Forelimb muscle (tissue), 1 donor: Measurements from ENCODE around the gene FAM98C. TPM values are rescaled to one million over a fixed set of nuclear protein-coding genes. Genes with fewer than 3 reads are reported as not detected.
"Not testable (repeated sequence)": the region's sequence is repeated elsewhere in the genome, so short reads cannot be mapped to it uniquely, and the experiment has no call there.

Experiments used
- DNase-seq: peaks from one replicate; pipeline ENCODE4 v3.0.0-alpha.2; 2013; ENCODE audit warnings: low read depth
- polyA plus RNA-seq: library from polyadenylated mRNA; unstranded; fragments of 120-200 nt; gene quantifications from one replicate; pipeline ENCODE4 v1.2.1, GENCODE V29; 2013; ENCODE audit not compliant: insufficient read length

The FAM98C gene
- polyA plus RNA-seq, 1 donor = 9.5 TPM

DNA sequence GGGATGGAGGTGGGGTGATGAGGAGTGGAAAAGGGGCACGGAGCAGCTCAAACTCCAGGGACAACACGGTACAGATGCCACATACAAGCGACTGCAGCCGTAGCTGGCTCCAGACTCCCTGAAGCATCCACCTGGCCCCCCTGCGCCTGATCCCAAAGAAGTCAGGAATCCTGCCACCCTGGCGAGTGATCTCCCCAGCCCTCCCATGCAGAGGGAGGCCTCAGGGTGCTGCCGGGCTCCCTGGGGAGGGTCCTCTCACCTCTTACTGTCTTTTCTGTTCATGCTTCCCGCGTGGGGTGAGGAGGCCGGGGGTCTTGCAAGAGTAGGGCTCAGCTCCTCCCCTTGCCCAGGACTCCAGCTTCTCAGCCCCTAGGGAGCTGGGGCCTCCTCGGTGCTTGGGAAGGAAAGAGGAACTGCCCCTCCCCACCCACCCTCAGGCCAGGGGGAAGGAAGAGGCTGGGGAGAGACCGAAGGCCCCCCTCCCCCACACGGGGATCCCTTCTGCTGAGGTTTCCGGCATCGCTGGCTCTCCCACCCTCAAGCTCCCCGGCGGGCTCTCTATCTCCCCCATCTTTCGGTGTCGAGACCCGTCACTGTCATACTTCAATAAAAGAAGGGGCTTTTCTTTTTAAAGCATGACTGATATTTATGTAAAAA, 23.0 kb downstream of the FAM98C start, which contains the start of gene RASGRP4:
RASGRP4 (minus strand) TSS at position 410 of the 657 bp plus-strand sequence; CDS start at position 282, 128 bp downstream.
- no peak for DNase-seq

DNA sequence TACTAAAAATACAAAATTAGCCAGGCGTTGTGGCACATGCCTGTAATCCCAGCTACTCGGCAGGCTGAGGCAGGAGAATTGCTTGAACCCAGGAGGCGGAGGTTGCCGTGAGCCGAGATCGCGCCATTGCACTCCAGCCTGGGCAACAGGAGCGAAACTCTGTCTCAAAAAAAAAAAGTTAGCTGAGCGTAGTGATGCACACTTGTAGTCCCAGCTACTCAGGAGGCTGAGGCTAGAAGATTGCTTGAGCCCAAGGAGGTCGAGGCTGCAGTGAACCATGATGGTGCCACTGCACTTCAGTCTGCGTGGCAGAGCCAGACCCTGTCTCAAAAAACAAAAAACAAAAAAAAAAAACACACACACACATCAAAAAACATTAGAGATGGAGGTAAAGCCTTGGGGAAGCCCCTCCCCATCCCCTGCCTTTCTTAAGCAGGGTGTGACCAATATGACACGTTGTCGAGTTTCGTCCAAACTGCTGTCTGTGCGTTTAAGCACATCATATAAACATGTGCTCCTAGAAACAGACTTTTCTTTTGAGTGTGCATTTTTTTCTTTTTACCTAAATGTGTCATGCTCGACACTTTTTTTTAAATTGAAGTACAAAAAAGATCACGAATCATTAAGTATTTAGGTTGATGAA, 24.3 kb downstream of the FAM98C start:
- DNase-seq = not testable (repeated sequence)

DNA sequence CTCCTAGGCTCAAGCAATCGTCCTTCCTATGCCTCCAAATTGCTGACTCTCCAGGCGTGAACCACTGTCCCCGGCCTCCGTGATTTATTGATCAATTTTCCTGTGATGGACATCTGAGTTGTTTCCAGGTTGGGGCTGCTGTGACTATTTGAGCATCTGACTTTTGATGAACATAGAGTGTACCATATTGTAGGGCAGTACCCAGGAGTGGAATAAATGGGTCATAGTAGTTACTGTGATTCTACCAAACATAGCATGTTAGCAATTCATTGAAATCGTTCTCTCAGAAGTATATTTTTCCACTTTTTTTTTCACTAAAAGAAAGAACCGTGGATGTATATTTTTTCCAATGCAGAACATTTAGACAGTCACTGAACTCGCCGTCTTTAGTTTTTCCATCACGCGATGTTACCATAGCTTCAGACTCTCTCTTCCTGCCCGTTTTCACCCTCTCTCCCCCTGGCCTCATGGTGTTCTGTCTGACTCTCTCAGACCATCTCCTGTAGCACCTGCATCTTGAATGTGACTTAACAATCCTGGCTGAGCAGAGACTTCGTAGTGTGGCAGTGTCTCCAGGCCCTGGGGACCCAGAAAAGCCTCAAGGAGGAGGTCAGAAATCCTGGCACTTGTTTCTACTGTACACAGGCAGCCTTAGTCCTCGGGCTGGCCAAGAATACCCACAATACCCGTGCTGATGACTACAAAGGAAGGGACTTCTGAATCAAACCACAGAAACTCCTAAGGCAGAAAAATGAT, 26.3 kb downstream of the FAM98C start:
- no peak for DNase-seq

DNA sequence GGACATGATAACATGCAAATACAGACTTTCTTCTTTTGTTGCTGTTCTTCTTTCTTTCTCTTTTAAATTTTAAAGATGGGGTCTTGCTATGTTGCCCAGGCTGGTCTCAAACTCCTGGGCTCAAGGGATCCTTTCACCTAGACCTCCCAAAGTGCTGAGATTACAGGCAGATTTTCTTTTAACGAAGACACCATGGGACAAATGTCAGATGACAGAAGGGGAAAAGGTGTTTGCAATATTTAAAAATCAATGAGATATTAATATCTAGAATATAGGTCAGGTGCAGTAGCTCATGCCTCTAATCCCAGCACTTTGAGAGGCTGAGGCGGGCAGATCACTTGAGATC, 26.9 kb downstream of the FAM98C start:
- DNase-seq = no peak

DNA sequence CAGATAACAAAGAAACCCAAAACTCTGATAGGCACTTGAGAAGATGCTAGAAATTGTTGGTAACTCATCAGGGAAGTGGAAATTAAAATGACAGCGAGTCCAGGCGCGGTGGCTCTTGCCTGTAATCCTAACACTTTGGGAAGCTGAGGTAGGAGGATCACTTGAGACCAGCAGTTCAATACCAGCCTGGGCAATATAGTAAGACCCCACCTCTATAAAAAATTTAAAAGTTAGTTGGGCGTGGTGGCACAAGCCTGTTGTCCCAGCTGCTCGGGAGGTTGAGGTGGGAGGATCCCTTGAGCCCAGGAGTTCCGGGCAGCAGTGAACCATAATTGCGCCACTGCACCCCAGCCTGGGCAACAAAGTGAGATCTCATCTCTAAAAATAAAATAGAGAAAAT, 28.0 kb downstream of the FAM98C start:
- no peak for DNase-seq

DNA sequence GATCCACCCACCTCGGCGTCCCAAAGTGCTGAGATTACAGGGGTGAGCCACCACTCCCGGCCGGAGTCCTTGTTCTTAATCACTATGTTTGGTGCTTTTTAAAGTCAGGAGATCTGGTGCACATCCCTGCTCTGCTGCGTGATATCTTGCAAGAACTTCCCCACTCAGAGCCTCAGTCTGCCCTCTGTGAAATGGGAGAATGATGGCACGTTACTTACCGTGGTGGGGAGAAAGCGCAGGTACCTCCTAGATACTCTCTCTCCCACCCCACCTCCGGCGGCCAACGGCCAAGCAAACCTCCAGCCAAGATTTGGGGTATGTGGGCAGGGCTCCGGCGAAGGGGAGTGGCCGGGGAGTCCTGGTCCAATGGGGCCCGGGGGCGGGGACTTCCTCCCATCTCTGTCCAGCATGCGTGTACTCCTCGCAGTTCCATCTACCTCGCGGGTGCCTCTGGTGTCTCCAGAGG, 30.4 kb downstream of the FAM98C start, which contains the start of gene RYR1:
RYR1 (plus strand) TSS at position 424 of the 466 bp plus-strand sequence. CDS start 139 bp downstream, outside the sequence.
- no peak for DNase-seq

DNA sequence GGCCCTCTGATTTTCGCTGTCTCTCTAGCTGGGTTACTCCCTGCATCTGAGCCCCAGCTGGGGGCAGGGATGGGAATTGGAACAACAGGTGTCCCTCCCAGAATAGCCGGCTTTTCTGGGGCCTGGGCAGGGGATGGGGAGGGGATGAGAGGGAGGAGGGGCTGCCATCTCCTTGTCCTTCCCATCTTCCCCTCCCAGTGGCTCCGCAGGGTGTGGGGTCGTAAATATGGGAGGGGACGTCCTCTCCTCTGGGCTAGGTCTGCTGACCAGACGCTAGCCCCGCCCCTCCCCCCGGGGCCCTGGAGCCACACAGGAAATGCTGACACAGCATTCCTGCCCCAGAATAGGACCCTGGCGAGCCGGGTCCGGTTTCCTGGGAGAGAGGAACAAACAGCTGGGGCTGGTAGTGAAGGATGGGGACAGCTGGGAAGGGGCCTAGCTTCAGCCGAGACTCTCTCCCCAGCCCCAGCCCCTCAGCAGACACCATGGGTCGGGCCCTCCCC, 31.7 kb downstream of the FAM98C start:
- peak; percentile 29 for DNase-seq

DNA sequence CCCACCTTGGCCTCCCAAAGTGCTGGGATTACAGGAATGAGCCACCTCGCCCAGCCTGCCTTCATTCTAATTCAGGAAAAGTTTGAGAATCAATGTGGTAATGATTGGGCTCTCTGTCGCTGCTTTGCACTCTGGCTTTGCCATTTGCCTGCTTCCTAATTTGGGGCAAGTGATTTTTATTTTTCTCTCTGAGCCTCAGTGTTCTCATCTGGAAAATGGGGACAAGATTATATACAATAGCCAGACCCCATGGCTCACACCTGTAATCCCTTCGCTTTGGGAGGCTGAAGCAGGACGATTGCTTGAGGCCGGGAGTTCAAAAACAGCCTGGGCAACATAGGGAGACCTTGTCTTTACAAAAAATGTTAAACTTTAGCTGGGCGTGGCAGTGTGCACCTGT, 34.4 kb downstream of the FAM98C start:
- no peak for DNase-seq

DNA sequence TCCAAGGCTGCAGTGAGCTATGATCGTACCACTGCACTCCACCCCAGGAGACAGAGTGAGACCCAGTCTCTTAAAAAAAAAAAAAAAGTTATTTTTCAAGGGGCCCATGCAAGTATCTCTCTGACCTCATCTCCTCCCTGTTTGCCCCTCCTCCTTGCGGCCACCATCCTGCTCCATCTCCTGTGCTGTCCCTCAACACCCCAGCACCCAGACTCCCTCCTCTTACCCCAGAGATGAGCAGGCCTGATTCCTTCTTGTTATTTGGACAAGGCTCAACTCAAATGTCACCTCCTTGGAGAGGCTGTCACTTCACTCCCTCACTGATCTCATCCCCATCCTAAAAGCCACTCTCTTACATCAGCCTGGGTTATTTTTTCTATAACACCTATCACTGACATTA, 35.0 kb downstream of the FAM98C start:
- no peak for DNase-seq

DNA sequence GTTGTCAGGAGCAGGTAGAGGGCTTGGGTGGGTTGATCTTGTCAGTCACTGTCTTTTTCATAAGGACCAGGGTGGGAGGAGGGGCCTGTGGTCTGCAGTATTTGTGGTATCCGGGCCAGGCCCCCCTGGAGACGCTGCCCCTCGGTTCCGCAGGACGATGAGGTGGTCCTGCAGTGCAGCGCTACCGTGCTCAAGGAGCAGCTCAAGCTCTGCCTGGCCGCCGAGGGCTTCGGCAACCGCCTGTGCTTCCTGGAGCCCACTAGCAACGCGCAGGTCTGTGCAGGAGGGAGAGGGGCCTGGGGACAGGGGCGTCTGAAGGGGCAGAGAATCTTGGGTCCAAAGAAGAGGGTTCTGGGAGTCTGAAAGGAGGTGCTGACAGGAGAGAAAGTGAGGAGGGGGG, 37.7 kb downstream of the FAM98C start:
- no peak for DNase-seq

DNA sequence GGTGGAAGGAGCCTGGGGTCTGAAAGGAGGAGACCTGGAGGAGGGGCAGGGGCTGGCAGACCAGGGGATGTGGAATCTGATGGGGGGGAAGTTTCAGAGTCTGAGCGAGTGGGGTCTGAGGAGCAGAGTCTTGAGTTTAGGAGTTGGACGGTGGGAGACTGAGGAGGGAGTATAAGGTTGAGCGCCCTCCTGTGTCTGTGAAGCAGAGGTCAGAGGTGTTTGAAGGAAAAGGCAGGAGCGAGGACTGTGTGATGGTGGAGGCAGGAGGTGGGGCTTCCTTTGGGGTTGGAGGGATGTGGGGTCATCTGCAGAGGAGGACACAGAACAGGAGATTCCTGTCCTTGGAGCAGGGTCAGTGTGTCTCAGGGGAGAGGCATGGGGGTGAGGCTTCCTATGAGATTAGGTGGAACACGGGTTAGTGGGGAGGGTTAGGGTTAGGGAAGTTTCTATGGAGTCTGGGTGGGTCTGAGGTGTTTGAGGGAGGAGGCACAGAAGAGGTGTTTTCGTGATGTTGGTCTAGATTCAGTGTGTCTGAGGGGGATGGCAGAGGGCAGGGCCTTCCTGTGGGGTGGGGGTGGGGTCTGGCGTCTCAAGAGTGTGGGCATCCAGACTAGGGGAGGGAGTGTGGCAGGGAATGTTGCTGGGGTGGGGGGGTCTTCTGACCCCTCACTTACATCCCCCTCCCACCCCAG, 38.9 kb downstream of the FAM98C start:
- no peak for DNase-seq

DNA sequence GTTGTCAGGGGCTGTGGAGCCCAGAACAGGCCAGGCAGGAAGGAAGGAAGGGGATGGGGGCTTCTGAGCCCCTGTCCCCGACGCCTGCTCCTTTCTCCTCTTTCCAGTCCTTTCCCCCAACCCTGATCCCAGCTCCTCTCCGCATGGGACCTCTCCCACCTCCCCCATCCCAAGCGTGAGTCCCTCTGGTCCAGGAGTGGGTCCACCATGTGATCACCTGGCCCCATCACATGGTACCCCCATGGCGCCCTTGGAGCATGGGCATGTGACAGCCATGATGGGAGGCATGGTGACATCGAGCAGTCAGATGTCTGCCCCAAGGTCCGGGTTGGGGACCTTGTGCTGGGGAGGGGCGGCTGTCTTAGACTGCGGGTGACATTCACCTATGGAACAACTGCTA, 39.8 kb downstream of the FAM98C start:
- no peak for DNase-seq

DNA sequence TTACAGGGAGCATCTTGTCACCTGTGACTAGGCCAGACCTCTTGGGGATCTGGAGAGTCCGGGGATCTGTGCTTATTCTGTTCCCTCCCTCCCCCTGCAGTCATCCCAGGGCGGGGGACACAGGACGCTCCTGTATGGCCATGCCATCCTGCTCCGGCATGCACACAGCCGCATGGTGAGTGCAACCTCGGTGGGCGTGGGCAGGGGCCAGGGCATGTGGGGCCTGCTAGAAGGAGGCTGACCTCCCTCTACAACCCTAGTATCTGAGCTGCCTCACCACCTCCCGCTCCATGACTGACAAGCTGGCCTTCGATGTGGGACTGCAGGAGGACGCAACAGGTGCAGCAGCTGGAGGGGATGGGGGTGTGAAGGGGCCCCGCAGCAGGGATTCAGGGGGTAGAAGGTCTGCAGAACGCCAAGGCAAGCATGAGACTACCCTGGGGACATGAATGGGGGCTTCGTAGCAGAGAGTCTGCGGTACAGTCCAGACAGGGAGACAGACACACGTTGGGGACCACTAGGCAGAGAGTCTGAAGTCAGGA, 40.6 kb downstream of the FAM98C start:
- no peak for DNase-seq

DNA sequence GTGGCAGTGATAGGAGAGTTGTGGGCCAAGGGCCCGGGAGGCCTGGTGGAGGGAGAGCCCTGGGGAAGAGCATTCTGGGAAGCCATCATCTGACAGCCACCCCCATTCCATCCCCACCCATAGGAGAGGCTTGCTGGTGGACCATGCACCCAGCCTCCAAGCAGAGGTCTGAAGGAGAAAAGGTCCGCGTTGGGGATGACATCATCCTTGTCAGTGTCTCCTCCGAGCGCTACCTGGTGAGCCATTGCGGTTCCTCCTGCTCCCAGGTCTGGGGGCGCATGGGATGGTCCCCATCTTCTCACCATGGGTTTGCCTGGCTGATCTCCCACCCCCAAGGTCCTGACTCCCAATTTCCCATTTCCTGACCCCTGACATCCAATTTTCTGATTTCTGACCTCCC, 41.1 kb downstream of the FAM98C start:
- DNase-seq = no peak

DNA sequence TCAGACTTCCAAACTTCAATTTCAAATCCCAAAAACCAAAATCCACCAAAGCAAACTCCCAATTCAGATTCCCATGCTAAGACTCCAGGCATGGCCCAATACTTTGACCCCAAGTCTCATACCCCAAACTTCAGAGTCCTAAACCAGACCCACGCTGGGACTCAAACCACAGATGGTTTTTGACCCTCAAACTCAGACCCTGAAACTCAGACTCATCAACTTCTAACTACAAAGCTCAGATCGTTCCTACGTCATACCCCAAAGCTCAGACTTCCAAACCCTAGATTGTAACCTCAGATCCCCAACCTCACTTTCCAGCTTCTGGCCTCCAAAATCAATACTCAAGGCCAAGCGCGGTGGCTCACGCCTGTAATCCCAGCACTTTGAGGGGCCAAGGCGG, 42.5 kb downstream of the FAM98C start:
- DNase-seq = no peak

DNA sequence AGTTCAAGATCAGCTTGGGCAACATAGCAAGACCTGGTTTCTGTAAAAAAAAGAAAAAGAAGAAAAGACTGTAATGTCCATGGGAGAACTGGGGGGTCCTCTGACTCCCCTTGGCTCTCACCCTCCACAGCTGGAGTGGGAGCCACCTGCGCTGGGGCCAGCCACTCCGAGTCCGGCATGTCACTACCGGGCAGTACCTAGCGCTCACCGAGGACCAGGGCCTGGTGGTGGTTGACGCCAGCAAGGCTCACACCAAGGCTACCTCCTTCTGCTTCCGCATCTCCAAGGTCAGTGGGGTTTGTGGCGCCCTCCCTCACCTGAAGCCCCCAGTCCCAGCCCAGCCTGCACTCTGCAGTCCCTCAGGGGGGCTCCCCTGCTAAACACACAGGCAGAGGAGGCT, 45.3 kb downstream of the FAM98C start:
- DNase-seq = no peak

DNA sequence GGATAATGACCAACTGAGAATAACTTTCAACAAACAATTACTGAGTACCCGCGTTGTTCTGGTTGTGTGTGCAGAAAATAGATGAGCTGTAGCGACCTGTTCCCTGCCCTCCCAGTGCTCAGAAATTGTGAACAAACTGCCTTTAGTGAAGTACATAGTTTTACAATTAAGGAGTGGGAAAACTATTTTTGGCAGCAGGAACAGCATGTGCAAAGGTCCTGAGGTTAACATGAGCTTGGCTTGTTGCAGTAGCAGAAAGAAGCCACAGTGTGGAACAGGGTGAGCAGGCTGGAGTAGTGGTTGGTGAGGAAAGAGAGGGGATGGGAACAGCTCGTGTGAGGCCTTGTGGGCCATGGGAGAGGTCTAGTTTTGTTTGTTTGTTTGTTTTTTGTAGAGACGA, 46.6 kb downstream of the FAM98C start:
- no peak for DNase-seq

DNA sequence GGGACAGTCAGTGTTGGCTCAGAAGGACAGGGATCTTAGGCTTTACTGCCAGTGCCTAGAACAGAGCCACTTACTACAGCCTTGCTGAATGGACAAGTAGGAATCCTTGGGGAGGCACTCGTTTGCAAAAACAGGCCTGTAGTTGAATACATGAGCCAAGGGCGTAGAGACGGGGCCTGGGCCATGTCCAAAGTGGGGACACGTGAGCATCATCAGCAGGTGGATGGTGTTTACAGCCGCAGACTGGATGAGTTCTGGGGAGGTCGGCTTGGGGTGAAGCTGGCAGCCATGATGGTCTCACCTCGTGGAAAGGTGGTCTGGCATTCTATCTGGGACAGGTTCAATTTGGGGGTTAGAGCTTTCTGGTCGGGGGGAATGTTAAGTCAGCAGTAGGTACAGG, 48.1 kb downstream of the FAM98C start:
- DNase-seq = no peak

DNA sequence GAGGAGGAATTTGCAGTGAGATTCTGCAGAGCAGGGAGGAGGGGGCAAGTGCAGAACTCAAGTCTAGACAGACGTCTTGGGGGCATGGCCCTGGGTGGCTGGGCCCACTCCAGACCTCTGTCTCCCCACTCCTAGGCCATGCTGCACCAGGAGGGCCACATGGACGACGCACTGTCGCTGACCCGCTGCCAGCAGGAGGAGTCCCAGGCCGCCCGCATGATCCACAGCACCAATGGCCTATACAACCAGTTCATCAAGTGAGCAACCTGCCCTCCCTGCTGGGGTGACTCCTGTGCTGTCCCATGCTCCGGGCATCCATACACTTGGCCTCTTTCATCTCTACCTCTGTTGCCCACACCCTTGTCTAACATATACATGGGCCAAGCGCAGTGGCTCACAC, 48.7 kb downstream of the FAM98C start:
- no peak for DNase-seq

DNA sequence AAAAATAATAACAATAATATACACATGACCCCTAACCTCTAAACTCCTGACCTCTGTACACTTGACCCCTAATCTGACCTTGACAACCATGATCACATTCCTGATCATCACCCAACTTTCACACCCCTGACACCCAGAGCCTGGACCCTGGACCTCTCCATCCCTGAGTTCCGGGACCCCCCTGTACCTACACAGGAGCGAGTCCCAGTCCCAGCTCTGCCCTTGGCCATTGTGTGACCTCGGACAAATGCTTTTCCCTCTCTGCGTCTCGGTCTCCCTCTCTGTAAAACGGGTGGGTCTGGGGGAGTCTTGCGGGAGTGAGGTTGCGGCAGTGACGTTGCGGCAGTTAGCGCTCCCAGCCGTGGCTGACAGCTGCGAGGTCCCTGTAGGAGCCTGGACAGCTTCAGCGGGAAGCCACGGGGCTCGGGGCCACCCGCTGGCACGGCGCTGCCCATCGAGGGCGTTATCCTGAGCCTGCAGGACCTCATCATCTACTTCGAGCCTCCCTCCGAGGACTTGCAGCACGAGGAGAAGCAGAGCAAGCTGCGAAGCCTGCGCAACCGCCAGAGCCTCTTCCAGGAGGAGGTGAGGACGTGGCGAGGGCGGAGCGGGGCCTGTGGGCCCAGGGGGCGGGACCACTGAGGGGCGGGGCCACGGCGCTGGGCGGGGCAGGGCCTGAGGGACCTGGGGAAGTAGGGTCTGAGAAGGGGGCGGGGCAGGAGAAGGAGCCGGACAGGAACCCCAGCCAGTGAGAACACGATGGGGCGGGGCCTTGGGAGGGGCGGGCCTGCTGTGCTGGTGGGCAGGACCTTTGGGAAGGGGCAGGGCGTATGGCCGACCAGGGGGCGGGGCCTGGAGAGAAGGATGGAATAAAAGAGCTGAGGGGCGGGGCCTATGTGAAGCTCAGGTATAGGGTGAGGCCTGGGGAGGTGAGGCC, 49.8 kb downstream of the FAM98C start:
- no peak for DNase-seq

DNA sequence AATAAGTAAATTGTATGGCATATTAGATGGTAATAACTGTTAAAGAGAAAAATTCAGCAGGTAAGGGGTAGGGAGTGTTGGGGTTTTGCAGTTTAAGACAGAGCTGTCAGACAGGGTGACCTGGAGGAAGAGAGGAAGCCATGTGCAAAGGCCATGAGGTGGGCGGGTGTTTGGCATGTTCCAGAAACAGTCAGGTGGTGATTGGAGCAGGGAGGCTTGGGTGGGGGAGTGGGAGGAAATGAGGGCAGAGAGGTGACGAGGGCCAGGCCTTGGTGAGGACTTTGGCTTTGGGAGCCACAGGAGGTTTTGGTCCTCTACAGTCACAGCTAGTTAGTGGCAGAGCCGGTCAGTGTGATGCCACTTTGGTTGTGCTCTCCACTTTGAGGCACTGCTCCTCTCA, 50.7 kb downstream of the FAM98C start:
- no peak for DNase-seq
